Limb (tissue), 2 donors: ENCODE measurements around the gene VPS39.

ENCODE experiments used
- DNase-seq, 2 donors: peaks; one replicate each; pipeline ENCODE4 v3.0.0-alpha.2; 2016; ENCODE audit errors: extremely low spot score in 2 of 2

VPS39 gene

DNA sequence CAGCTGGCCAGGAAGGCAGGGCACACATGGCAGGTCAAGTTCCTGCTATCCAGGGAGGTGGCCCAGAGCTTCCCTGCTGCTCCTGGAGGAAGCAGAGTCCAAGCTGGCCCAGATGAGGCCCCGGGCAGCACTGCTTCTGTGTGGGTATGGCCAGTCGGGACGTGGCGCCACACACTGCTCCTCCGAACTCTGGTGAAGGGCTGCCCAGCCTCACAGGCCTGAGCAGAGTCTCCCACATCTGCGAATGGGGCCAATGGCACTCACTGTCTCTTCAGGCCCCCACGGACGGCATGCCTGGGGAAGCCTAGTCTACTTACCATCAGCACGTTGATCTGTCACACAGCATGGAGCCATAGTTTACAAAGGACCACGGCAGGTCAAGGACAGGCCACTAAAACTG is 49.2 kb downstream of the VPS39 start:
- DNase-seq = no peak

- no peak for DNase-seq
Measured at GRCh38 chr15:42157981-42158765, 49.9 kb downstream of the VPS39 start.

DNA sequence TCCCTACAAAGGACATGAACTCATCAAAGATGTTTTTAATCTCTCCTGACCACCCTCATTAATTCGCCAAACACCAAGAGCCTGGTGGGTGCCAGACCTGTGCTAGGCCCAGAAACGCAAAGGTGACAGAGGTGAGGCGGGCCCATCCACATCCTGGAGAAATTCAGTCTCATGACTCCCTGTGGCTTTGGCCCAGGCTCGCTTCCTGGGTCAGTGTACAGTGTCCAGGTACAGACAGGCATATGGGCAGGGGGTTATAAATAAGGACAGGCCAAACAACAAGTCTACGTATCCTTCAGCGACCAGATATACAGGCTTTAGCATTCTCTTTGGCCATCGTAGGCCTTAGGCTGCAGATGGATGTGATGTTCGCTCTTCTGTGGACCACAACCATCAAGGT is 50.7 kb downstream of the VPS39 start:
- DNase-seq = no peak

- no peak for DNase-seq
Measured at GRCh38 chr15:42156243-42156922, 51.7 kb downstream of the VPS39 start, which contains the start of gene PLA2G4F. Gene PLA2G4F, minus strand, starts transcription at chr15:42156636. Its CDS starts 87 bp downstream, at chr15:42156549.

DNA sequence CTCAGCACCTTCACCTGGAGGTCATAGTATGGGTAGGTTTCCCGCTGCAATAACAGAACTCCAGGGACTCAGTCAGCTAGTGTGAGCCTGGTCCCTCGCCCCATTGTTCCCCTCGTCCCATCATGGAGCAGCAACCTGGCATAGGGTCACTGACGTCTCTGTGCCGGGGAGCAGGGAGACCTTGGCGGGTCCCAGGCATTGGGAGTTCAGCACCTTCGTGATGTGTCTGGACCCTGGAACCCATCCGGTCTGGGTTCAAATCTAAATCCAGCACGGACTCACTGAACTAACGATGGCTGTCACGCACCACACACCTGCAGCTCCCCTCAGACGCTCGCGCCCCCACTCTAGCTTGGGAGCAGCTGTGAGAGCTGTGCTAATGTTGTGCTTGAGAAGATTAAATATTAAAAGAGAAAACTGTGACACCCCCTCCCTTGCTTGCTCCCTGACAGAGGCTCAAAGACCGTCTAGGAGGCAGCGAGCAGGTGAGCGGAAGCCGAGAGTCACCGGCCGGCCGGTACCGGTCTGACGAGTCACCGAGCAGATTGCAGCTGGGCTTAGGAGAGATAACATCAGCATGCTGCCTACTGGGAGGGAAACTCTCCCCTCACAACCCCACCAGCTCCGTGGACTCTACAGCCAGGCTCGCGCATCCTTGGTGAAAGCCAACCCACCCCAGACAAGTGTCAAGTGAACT is 52.4 kb downstream of the VPS39 start:
- no peak for DNase-seq

- DNase-seq = no peak
Measured at GRCh38 chr15:42154956-42155355, 53.1 kb downstream of the VPS39 start.

GRCh38 chr15:42154212-42154941 is 53.7 kb downstream of the VPS39 start:
- no peak for DNase-seq

DNA sequence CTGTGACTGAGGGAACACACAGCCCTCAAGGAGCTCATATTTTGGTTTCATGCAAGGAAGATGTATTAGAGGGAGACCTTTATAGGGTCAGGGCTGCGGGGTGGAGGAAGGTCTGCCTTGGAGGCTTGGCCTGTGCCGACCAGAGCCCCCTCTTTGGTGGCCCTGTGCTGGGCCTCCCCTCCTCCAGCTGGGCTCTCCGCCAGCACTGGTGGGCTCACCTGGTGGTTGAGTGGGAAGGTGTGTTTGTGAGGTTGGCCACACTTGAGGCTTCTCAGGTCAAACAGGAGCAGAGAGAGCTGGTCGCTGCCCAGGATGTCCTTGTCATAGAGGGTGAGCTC is 54.3 kb downstream of the VPS39 start:
- DNase-seq = no peak

DNA sequence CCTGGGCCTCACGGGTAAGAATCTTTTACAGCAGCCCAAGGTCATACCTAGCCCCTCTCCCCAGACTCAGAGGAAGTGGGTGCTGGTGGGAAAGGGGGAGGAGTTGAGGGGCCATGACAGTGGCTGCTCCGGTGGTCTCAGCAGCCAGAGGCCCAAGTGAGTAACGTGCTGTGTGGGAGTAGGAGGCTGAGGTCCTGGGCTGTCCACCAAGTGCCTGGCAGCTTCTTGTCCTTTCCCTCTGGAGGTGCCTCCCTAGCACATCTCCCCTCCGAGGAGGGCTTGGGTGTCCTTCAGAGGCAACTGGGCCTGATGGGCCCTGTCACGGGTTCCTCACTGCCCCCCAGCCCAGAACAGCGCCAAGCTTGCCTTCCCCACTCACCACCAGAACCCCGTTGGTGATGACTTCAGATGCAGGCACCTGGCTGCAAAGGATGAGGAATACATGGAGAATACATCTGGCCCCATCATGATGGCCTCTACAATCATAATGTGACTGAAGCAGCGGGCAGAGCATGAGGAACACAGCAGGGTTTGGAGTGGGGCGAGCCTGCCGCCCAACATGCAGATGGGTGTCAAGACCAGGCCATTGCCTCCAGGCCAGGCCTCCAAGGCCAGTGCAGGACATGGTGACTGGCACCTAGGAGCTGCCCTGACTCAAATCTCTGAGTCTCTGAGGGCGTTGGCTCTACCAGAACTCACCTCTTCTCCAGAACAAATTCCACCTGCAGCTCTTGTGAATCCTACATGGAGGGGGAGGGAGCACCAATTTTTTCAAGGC is 55.0 kb downstream of the VPS39 start:
- no peak for DNase-seq

DNA sequence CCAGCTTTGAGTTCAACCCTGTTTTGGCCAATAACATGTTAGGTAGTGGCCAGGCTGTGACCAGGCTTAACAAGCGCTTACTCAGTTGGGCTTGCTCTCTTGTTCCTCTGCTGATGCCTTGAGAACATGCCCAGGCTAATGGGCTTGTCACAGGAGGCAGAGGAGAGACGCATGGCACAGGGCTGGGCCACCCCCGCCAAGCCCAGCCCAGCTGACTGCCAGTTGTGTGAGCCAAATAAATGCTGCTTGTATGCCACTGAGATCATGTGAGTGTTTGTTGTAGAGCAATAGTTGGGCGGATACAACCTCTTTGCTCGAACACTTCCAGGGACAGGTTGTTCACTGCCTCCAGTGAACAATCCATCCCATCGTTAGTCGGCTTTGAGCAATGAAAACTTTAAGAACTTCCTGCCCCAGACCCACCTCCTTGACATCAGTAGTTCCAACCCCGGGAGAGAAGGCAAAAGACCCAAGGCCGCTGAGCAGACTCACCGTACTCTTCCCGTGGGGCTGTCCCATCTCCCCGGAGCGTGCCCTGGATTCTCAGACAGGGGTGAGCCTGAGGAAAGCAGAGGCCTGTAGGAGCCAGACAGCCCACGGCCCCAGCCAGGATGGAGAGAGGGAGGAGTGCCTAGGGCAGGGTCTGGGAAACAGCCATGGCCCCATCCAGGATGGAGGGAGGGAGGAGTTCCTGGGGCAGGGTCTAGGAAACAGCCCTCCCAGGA is 55.7 kb downstream of the VPS39 start:
- no peak for DNase-seq

DNA sequence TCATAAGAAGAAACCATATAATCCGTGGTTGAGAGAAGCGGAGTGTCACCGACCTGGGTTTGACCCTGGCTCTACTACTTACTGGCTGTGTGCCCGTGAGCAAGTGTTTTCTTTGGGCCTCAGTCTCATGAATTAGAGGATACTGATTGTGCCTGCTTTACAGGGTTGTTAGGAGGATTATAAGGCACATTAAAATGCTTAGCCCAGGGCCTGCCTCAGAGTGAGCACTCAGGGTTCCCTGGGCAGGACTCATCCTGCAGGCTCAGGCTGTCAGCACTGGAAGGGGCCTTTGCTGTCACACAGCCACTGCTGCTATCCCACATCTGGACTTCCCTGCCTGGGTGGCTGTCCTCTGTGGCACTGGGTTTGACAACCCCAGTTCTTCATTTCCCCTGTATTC is 56.4 kb downstream of the VPS39 start:
- peak in 1 of 2 donors; percentile 10 for DNase-seq

GRCh38 chr15:42151141-42151561 is 57.0 kb downstream of the VPS39 start:
- DNase-seq = no peak

DNA sequence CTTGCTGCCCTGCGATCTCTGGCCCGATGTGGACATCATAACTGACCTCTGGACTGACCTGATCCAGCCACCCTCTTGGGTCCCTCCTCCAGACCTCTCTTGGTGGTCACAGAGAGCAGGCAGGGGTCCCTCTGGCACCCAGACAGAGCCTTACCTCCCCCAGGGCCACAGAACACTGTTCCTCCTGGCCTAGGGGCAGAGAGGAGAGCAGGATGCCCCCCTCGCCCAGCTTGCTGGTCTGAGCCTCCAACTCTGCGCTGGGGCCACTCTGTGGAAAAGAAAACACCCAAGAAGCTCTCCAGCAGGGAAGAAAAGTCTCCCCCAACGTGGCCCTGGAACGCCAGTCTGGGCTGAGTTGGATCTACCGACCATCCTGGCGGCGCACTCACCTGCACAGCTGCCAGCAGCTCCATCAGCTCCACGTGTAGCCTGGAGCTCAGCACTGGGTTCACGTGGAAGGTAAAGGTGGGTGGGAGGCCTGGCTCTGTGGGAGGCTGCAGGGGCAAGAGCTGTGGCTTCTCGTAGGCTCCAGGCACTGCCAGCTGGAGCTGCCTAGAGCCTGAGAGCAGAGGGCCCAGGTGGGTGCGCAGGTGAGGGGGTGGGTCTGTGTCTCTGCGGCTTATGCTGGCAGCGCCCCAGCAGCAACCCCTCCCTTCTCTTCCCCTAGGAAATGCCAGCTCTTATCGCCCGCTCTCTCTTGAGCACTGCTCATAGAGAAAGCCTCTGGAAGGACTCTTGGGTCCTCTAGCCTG is 57.7 kb downstream of the VPS39 start:
- no peak for DNase-seq

DNA sequence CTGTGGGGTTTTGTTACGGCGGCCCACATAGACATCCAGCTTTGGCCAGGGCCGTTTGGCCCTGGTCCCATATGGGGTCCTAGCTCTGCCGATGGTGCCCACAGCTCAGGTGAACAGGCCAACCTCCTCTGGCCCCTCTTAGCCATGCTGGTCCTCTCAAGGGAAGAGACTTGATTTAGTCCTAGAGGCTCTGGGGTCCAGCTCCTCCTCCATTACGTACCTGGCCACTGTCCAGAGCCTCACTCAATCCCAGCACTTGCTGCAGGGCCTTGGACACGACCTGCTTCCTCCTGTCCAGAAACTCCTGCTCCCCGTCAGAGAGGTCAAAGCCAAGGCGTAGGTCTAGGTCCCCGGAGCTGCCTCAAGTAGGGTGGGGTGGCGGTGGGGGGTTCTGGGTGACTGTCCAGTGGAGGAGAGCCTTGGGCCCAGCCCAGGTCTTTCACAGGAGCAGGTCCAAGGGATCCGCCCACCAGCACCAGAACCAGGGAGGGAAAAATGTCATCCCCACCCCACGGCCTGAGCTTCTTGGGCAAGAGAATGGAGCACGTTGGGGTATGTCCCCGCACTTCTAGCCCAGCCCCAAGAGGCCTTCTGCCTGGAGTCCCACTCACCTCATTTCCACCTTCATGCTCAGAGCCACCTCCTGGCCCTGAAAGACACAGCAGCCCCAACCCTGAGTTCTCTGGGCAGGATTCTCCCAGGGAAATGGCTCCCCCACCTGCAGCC is 58.4 kb downstream of the VPS39 start:
- DNase-seq = no peak

DNA sequence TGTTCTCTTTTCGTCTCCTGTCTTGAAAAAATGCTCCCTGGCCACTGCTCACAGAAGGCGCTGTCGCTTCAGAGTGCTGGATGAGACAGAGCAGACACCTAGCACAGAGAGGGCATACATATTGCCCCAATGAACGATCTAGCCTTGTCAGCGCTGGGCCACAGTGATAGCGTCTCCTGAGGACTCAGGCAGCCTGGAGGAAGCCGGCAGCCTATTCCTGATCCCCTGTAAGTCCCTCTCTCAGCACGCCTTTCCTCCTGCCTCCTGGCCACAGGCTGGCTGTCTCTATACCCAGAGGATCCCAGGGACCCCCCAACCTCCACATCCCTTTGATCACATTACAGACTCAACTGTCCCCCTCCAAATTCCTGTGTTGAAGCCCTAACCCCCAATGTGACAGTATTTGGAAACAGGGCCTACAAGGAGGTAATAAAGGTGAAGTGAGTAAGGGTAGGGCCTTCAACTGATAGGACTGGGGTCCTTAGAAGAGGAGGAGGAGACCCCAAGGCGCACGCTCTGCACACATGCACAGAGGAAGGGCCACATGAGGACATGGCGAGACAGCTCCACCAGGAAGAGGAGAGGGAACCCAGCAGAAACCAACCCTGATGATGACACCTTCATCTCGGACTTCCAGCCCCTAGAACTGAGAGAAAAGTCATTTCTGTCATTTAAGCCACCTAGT is 59.2 kb downstream of the VPS39 start:
- no peak for DNase-seq

DNA sequence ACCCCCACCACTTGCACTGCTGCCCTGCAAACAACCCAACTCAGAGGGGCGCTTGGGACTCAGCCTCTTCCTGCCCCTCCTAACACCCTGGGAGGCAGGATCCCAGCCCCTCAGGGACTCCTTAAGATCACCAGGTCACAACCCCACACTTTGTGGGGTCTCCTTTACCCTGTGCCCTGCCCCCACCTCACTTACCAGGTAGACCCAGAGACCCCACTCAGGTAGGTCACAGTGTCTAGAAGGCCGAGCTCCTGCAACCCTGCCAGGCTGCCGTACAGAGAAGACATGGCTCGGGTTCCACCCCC is 60.7 kb downstream of the VPS39 start:
- DNase-seq = no peak

GRCh38 chr15:42146551-42147430 is 61.3 kb downstream of the VPS39 start:
- DNase-seq = no peak
